Sigmoid colon (tissue), 7 donors: Measurements from ENCODE around the gene SH2D6. TPM values are rescaled to one million over a fixed set of nuclear protein-coding genes. Genes with fewer than 3 reads are reported as not detected.
A peak's percentile ranks its signal among the peaks of the same experiment; 100 is the strongest.

ENCODE experiments used
- DNase-seq: peaks from one replicate; pipeline ENCODE4 v3.0.0-alpha.2; 2019
- H3K27ac ChIP-seq, 4 donors: fragments of 200-600 bp; sonication (generic); one replicate each; pipeline ENCODE4 v1.5.1; 2016 to 2019; ENCODE audit warnings: mild to moderate bottlenecking in 1 of 4
- H3K27me3 ChIP-seq, 3 donors: fragments of 200-600 bp; sonication (generic); one replicate each; pipeline ENCODE4 v1.5.1; 2019; ENCODE audit warnings: mild to moderate bottlenecking in 1 of 3
- H3K36me3 ChIP-seq, 4 donors: fragments of 200-600 bp; sonication (generic); one replicate each; pipeline ENCODE4 v1.5.1; 2016 to 2019
- H3K4me1 ChIP-seq, 4 donors: fragments of 200-600 bp; sonication (generic); one replicate each; pipeline ENCODE4 v1.5.1; 2017 to 2019
- H3K4me3 ChIP-seq, 4 donors: fragments of 200-600 bp; sonication (generic); one replicate each; pipeline ENCODE4 v1.5.1; 2017 to 2019; ENCODE audit warnings: mild to moderate bottlenecking in 2 of 4, moderate library complexity in 1 of 4
- H3K9me3 ChIP-seq, 4 donors: fragments of 200-600 bp in 3 of 4; sonication (generic) in 3 of 4; one replicate each; pipeline versions ENCODE4 v1.5.1 to v1.6.1; 2013 to 2019
- EP300 ChIP-seq, 4 donors: sonication (generic); formaldehyde crosslinking; IDR thresholded peaks; one replicate each; pipeline ENCODE4 v1.6.1; 2017; ENCODE audit warnings: antibody characterized with exemption in 4 of 4
- POLR2A ChIP-seq, 2 donors: fragments of 450-650 bp; IDR thresholded peaks; one replicate each; pipeline ENCODE4 v1.6.1; 2016; ENCODE audit warnings: antibody characterized with exemption in 2 of 2, mild to moderate bottlenecking in 2 of 2, moderate library complexity in 2 of 2
- POLR2AphosphoS5 ChIP-seq, 4 donors: sonication (generic); formaldehyde crosslinking; IDR thresholded peaks; one replicate each; pipeline ENCODE4 v1.6.1; 2017; ENCODE audit warnings: antibody characterized with exemption in 4 of 4
- WGBS, 2 donors: extraction: QIAGEN DNeasy Blood & Tissue Kit; methylation state at CpG; one replicate each; pipeline ENCODE4 v1.1.7; 2013; 5-methylcytosine and 5-hydroxymethylcytosine counted together
- intact Hi-C: fragments of 100-400 bp; cut with DNase I; formaldehyde crosslinking; loops from one replicate; pipeline ENCODE4 v1.15.1; 2023
- polyA plus RNA-seq, 3 donors: library from polyadenylated mRNA; stranded (reverse); fragments of 200-250 nt; gene quantifications; one replicate each; pipeline ENCODE4 v1.2.3, GENCODE V29; 2013
- total RNA-seq, 4 donors: library from RNA; depleted of rRNA; stranded (reverse); fragments of >200 nt; gene quantifications; one replicate each; pipeline ENCODE4 v1.1.0, GENCODE V29; 2016
- TF ChIP-seq, protein P1 (sequence below), 4 experiments: fragments of 450-650 bp in 3 of 4; fragments of 200-600 bp in 1 of 4; IDR thresholded peaks; one replicate each; pipeline ENCODE4 v1.5.1; 2016 to 2019; ENCODE audit warnings: antibody characterized with exemption in 4 of 4, mild to moderate bottlenecking in 3 of 4, moderate library complexity in 2 of 4
- donor health status: healthy with polysubstance abuse.
- donor health status: Bipolar disorder and iron deficiency.
- donor health status: healthy.

Gene SH2D6
- total and polyA plus RNA-seq, 7 donors: 2.8 to 14.6 (median 11.4) TPM; not detected in 4

DNA sequence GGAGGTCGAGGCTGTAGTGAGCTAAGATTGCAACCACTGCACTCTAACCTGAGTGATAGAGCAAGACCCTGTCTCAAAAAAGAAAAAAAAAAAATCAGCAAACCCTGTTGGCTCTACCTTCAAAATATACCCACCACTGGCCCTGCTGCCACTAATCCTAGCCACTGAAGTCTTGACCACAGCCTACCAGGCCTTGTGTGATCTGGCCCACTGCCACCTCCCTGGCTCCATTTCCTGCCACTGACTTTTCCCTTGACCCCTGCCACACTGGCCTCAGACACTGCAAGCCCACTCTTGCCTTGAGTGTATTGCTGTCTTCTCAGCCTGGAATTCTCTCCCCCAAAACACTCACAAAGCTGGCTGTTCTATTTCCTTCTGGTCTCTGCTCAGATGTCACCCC, 33.7 kb downstream of the SH2D6 start:
- no peaks in the 10 kb centered on the region for H3K9me3 ChIP-seq
- TF ChIP-seq POLR2AphosphoS5 (IDR thresholded peaks at IDR 0.05): no peak
- TF ChIP-seq, protein P1, sequence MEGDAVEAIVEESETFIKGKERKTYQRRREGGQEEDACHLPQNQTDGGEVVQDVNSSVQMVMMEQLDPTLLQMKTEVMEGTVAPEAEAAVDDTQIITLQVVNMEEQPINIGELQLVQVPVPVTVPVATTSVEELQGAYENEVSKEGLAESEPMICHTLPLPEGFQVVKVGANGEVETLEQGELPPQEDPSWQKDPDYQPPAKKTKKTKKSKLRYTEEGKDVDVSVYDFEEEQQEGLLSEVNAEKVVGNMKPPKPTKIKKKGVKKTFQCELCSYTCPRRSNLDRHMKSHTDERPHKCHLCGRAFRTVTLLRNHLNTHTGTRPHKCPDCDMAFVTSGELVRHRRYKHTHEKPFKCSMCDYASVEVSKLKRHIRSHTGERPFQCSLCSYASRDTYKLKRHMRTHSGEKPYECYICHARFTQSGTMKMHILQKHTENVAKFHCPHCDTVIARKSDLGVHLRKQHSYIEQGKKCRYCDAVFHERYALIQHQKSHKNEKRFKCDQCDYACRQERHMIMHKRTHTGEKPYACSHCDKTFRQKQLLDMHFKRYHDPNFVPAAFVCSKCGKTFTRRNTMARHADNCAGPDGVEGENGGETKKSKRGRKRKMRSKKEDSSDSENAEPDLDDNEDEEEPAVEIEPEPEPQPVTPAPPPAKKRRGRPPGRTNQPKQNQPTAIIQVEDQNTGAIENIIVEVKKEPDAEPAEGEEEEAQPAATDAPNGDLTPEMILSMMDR (IDR thresholded peaks at IDR 0.05): no peak
- TF ChIP-seq POLR2A (IDR thresholded peaks at IDR 0.05): no peak
- TF ChIP-seq EP300 (IDR thresholded peaks at IDR 0.05): no peak
- WGBS, 2 donors: 90 to 91% methylated on average over 1 of the region's 1 CpG
- no peak for DNase-seq
- H3K4me3 ChIP-seq: no peak overlapping the region
- no peaks in the 10 kb centered on the region for H3K27me3 ChIP-seq
- H3K27ac ChIP-seq: no peak overlapping the region
- no peaks in the 10 kb centered on the region for H3K4me1 ChIP-seq
- H3K36me3 ChIP-seq: no peaks in the 10 kb centered on the region
- intact Hi-C loops: no loop called here

DNA sequence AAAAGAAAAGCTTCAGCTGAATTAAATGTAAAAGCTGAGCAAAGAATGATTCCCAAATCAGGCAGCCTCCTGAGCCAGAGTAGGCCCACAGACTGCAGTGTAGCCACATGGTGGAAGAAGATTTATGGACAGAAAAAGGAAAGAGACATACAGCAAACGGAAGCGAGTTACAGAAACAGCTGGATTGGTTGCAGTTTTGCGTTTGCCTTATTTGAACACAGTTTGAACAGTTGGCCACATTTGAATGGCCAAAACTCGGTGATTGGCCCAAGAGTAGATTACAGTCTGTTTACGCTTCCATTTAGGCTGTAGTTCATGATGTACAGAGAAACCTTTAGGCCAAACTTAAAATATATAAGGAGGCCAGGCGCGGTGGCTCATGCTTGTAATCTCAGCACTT, 35.1 kb downstream of the SH2D6 start:
- no peaks in the 10 kb centered on the region for H3K4me1 ChIP-seq
- no peaks in the 10 kb centered on the region for H3K27me3 ChIP-seq
- no peaks in the 10 kb centered on the region for H3K36me3 ChIP-seq
- no peaks in the 10 kb centered on the region for H3K9me3 ChIP-seq
- 73 to 75% methylated on average over 7 of the region's 7 CpGs for WGBS, 2 donors
- no peak for DNase-seq
- no peak overlapping the region for H3K4me3 ChIP-seq
- TF ChIP-seq, protein P1 (IDR thresholded peaks at IDR 0.05): no peak
- TF ChIP-seq EP300 (IDR thresholded peaks at IDR 0.05) (no peak), POLR2A (IDR thresholded peaks at IDR 0.05) (no peak), POLR2AphosphoS5 (IDR thresholded peaks at IDR 0.05) (no peak)
- H3K27ac ChIP-seq: no peak overlapping the region
- intact Hi-C loops: no loop called here

GRCh38 chr2:85455552-85456090, 37.1 kb downstream of the SH2D6 start:
- DNase-seq: no peak

GRCh38 chr2:85457043-85457442, 38.5 kb downstream of the SH2D6 start:
- no peak for DNase-seq
- Histone ChIP-seq H3K27ac (no peak overlapping the region), H3K27me3 (no peaks in the 10 kb centered on the region), H3K4me3 (no peak overlapping the region), H3K36me3 (no peaks in the 10 kb centered on the region), H3K9me3 (no peaks in the 10 kb centered on the region), H3K4me1 (no peaks in the 10 kb centered on the region)
- no peak for TF ChIP-seq EP300 (IDR thresholded peaks at IDR 0.05)
- intact Hi-C loops: no loop called here
- 82 to 88% methylated on average over 5 of the region's 5 CpGs for WGBS, 2 donors

More at GRCh38 chr2:85455552-85456090, 37.1 kb downstream of the SH2D6 start:
- H3K4me1 ChIP-seq: no peaks in the 10 kb centered on the region
- H3K36me3 ChIP-seq: no peaks in the 10 kb centered on the region
- WGBS, 2 donors: 46 to 77% methylated on average over 1 of the region's 1 CpG
- intact Hi-C loops: no loop called here
- H3K9me3 ChIP-seq: no peaks in the 10 kb centered on the region
- TF ChIP-seq POLR2A (IDR thresholded peaks at IDR 0.05) (no peak), EP300 (IDR thresholded peaks at IDR 0.05) (no peak), POLR2AphosphoS5 (IDR thresholded peaks at IDR 0.05) (no peak)
- TF ChIP-seq, protein P1 (IDR thresholded peaks at IDR 0.05): no peak
- no peaks in the 10 kb centered on the region for H3K27me3 ChIP-seq
- H3K4me3 ChIP-seq: no peak overlapping the region
- H3K27ac ChIP-seq: no peak overlapping the region

GRCh38 chr2:85457877-85458316, 39.4 kb downstream of the SH2D6 start:
- H3K4me3 ChIP-seq: no peak overlapping the region
- TF ChIP-seq EP300 (IDR thresholded peaks at IDR 0.05) (no peak), POLR2A (IDR thresholded peaks at IDR 0.05) (no peak), POLR2AphosphoS5 (IDR thresholded peaks at IDR 0.05) (no peak)
- TF ChIP-seq, protein P1 (IDR thresholded peaks at IDR 0.05): no peak
- no peaks in the 10 kb centered on the region for H3K9me3 ChIP-seq
- 41 to 75% methylated on average over 6 of the region's 6 CpGs for WGBS, 2 donors
- H3K27ac ChIP-seq: no peak overlapping the region
- no peaks in the 10 kb centered on the region for H3K4me1 ChIP-seq
- DNase-seq: peak; percentile 29
- H3K27me3 ChIP-seq: no peaks in the 10 kb centered on the region
- H3K36me3 ChIP-seq: no peaks in the 10 kb centered on the region
- intact Hi-C loops: no loop called here
